GM12892 (cell line): ENCODE measurements around the gene METTL21C.

ENCODE experiments used
- POLR2A ChIP-seq: IDR thresholded peaks from 2 replicates; pipeline ENCODE4 v1.6.1; 2011; ENCODE audit warnings: low read depth, low read length, control low read depth
- POLR2AphosphoS5 ChIP-seq: IDR thresholded peaks from 2 replicates; pipeline ENCODE4 v1.6.1; 2011; ENCODE audit warnings: low read depth, low read length, control low read depth
- TAF1 ChIP-seq: IDR thresholded peaks from 2 replicates; pipeline ENCODE4 v1.6.1; 2011; ENCODE audit warnings: low read depth, mild to moderate bottlenecking, control low read depth, low read length, borderline replicate concordance

GRCh38 chr13:102742101-102742500, 47.3 kb upstream of the METTL21C start:
- TF ChIP-seq POLR2A (no peak), TAF1 (no peak), POLR2AphosphoS5 (no peak)
